B cell (primary cell): ENCODE results near the gene GPN1.

ENCODE experiments used
- EZH2 ChIP-seq: IDR thresholded peaks from 2 replicates; pipeline ENCODE4 v1.6.1; 2012; ENCODE audit warnings: borderline replicate concordance, low read depth, mild to moderate bottlenecking, moderate library complexity, low read length; ENCODE audit not compliant: insufficient read depth, poor library complexity, severe bottlenecking
- TF ChIP-seq, protein P1 (sequence below): fragments of 200-600 bp; IDR thresholded peaks from one replicate; pipeline ENCODE4 v1.8.0; 2022; ENCODE audit warnings: antibody characterized with exemption, mild to moderate bottlenecking

DNA sequence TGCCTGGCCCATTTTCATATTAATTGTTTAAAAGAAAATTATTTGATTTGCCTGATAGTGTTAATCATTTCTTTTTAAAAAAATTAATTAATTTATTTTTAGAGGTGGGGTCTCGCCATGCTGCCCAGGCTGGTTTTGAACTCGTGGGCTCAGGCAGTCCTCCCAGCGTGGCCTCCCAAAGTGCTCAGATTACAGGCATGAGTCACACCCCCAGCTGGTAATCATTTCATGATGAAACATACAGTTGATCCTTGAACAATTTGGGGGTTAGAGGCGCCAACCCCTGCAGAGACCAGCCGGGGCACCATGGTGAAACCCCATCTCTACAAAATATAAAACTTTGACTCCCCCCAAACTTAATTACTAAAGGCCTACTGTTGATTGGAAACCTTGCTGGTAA is 7.9 kb downstream of the GPN1 start:
- TF ChIP-seq, protein P1, sequence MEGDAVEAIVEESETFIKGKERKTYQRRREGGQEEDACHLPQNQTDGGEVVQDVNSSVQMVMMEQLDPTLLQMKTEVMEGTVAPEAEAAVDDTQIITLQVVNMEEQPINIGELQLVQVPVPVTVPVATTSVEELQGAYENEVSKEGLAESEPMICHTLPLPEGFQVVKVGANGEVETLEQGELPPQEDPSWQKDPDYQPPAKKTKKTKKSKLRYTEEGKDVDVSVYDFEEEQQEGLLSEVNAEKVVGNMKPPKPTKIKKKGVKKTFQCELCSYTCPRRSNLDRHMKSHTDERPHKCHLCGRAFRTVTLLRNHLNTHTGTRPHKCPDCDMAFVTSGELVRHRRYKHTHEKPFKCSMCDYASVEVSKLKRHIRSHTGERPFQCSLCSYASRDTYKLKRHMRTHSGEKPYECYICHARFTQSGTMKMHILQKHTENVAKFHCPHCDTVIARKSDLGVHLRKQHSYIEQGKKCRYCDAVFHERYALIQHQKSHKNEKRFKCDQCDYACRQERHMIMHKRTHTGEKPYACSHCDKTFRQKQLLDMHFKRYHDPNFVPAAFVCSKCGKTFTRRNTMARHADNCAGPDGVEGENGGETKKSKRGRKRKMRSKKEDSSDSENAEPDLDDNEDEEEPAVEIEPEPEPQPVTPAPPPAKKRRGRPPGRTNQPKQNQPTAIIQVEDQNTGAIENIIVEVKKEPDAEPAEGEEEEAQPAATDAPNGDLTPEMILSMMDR = no peak
- no peak for TF ChIP-seq EZH2
